A673 (cell line): ENCODE data around the gene FAS. TPM values are rescaled to one million over a fixed set of nuclear protein-coding genes. Genes with fewer than 3 reads are reported as not detected.

Experiments
- BruUV-seq: library from RNA; stranded (reverse); fragments of 400-500 nt; replicated peaks from 2 replicates; lab custom pipeline; 2021; lab: Mats Ljungman, UMichigan
- CTCF ChIA-PET: fragments of 300-600 bp; sonication (Branson Sonifier 250); formaldehyde crosslinking; loops from one replicate; lab custom pipeline; 2022; ENCODE audit warnings: antibody characterized with exemption; lab: Charles Lee
- POLR2A ChIA-PET: fragments of 300-600 bp; sonication (Branson Sonifier 250); formaldehyde crosslinking; loops from one replicate; lab custom pipeline; 2022; ENCODE audit warnings: antibody characterized with exemption; ENCODE audit not compliant: low non-redundant PET; lab: Charles Lee
- DNase-seq: peaks from one replicate; pipeline ENCODE4 v3.0.0-alpha.2; 2015; ENCODE audit warnings: low spot score
- H3K27ac ChIP-seq: fragments of 200-600 bp; sonication (generic); 2 replicates; pipeline ENCODE4 v1.5.1; 2016; ENCODE audit warnings: mixed run types, low read depth, mild to moderate bottlenecking, mixed read lengths, antibody characterized with exemption, low read length; ENCODE audit not compliant: poor library complexity, severe bottlenecking
- H3K27me3 ChIP-seq: fragments of 200-600 bp; sonication (generic); replicated peaks from 2 replicates; pipeline ENCODE4 v1.6.1; 2017; ENCODE audit warnings: mixed run types, low read depth, mild to moderate bottlenecking, mixed read lengths, antibody characterized with exemption, low read length; ENCODE audit not compliant: insufficient read depth, poor library complexity
- H3K36me3 ChIP-seq: fragments of 200-600 bp; sonication (generic); 2 replicates; pipeline ENCODE4 v1.6.1; 2016; ENCODE audit warnings: mixed run types, mild to moderate bottlenecking, mixed read lengths, antibody characterized with exemption, low read length; ENCODE audit not compliant: insufficient read depth, poor library complexity, severe bottlenecking
- H3K4me1 ChIP-seq: fragments of 200-600 bp; sonication (generic); 2 replicates; pipeline ENCODE4 v1.6.1; 2017; ENCODE audit warnings: mixed run types, mild to moderate bottlenecking, mixed read lengths, antibody characterized with exemption, low read length; ENCODE audit not compliant: insufficient read depth, poor library complexity, severe bottlenecking
- H3K4me3 ChIP-seq: fragments of 200-600 bp; sonication (generic); 2 replicates; pipeline ENCODE4 v1.5.1; 2016; ENCODE audit warnings: low read depth, mixed run types, mild to moderate bottlenecking, mixed read lengths, low read length; ENCODE audit not compliant: poor library complexity, severe bottlenecking
- H3K9me3 ChIP-seq: fragments of 200-600 bp; sonication (generic); 2 replicates; pipeline ENCODE4 v1.6.1; 2016; ENCODE audit warnings: mixed run types, low read depth, mild to moderate bottlenecking, mixed read lengths, antibody characterized with exemption, low read length; ENCODE audit not compliant: poor library complexity, severe bottlenecking
- EZH2 ChIP-seq: fragments of 200-600 bp; sonication (generic); IDR thresholded peaks from 2 replicates; pipeline ENCODE4 v1.6.1; 2017; ENCODE audit warnings: borderline replicate concordance, low read depth, mild to moderate bottlenecking, mixed read lengths, antibody characterized with exemption, low read length; ENCODE audit not compliant: poor library complexity, severe bottlenecking
- intact Hi-C: fragments of 100-400 bp; cut with micrococcal nuclease; formaldehyde crosslinking; loops from one replicate; pipeline ENCODE4 v1.10.0; 2022; ENCODE audit not compliant: unreplicated experiment
- total RNA-seq: library from RNA; stranded (reverse); gene quantifications from 2 replicates; pipeline ENCODE4 v1.2.3, GENCODE V29; 2021
- TF ChIP-seq, protein P1 (sequence below): fragments of 300-800, 200-600 bp; sonication (generic); conservative IDR thresholded peaks from 2 replicates; pipeline ENCODE4 v1.5.1; 2017; ENCODE audit warnings: low read depth, mild to moderate bottlenecking, antibody characterized with exemption, low read length, moderate library complexity, mixed read lengths

FAS gene
- total RNA-seq, 1 experiment from 2014 or later = 30.4 TPM

DNA sequence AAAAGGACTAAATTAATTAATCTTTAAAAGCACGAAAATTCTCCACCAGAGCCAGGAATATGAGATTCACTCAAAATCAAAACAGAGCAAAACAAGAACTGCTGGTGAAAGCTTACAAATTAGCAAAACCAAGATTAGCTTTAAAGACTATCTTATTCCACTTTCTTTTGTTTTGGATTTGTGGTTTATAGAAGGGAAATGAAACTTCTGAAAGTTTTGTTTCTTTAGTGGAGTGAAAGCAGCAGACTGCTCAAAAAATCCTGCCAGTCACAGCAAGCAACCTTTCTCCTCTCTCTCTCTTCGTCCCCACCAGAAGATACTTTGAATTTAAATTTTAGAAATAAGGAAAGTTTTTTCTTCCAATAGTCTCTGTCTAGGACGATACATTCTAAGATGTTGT, 45.8 kb upstream of the FAS start:
- H3K4me1 ChIP-seq = peaks cover 9% of the 10 kb centered on the region
- H3K4me3 ChIP-seq = no peak overlapping the region
- DNase-seq = no peak
- CTCF ChIA-PET = no interaction called here
- no peaks in the 10 kb centered on the region for H3K9me3 ChIP-seq
- intact Hi-C loops = no loop called here
- H3K27ac ChIP-seq = peak overlapping the region; percentile 25
- no TSS peak for BruUV-seq
- POLR2A ChIA-PET = no interaction called here
- peaks cover 19% of the 10 kb centered on the region for H3K36me3 ChIP-seq
- no peak for TF ChIP-seq EZH2
- TF ChIP-seq, protein P1, sequence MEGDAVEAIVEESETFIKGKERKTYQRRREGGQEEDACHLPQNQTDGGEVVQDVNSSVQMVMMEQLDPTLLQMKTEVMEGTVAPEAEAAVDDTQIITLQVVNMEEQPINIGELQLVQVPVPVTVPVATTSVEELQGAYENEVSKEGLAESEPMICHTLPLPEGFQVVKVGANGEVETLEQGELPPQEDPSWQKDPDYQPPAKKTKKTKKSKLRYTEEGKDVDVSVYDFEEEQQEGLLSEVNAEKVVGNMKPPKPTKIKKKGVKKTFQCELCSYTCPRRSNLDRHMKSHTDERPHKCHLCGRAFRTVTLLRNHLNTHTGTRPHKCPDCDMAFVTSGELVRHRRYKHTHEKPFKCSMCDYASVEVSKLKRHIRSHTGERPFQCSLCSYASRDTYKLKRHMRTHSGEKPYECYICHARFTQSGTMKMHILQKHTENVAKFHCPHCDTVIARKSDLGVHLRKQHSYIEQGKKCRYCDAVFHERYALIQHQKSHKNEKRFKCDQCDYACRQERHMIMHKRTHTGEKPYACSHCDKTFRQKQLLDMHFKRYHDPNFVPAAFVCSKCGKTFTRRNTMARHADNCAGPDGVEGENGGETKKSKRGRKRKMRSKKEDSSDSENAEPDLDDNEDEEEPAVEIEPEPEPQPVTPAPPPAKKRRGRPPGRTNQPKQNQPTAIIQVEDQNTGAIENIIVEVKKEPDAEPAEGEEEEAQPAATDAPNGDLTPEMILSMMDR = no peak
- H3K27me3 ChIP-seq = no peaks in the 10 kb centered on the region

DNA sequence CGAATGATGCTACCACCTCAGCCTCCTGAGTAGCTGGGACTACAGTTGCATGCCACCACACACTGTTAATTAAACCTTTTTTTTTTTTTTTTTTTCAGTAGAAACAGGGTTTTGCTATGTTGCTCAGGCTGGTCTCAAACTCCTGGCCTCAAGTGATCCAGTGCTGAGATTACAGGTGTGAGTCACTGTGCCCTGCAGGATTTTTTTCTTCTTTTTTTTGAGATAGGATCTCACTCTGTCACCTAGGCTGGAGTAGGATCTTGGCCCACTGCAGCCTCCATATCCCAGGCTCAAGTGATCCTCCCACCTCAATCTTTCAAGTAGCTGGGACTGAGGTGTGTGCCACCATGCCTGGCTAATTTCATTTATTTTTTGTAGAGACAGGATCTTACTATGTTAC, 44.4 kb upstream of the FAS start:
- BruUV-seq = no TSS peak
- intact Hi-C loops = no loop called here
- Histone ChIP-seq H3K36me3 (peaks cover 9% of the 10 kb centered on the region), H3K4me1 (peaks cover 23% of the 10 kb centered on the region), H3K9me3 (no peaks in the 10 kb centered on the region), H3K27me3 (no peaks in the 10 kb centered on the region), H3K4me3 (no peak overlapping the region), H3K27ac (no peak overlapping the region)
- DNase-seq = no peak
- no peak for TF ChIP-seq EZH2
- ChIA-PET CTCF (interaction anchor here (0.9 kb wide), 1 partner anchor 41 kb away, joined by 3 read pairs; no protein-coding TSS in a partner anchor), POLR2A (no interaction called here)

DNA sequence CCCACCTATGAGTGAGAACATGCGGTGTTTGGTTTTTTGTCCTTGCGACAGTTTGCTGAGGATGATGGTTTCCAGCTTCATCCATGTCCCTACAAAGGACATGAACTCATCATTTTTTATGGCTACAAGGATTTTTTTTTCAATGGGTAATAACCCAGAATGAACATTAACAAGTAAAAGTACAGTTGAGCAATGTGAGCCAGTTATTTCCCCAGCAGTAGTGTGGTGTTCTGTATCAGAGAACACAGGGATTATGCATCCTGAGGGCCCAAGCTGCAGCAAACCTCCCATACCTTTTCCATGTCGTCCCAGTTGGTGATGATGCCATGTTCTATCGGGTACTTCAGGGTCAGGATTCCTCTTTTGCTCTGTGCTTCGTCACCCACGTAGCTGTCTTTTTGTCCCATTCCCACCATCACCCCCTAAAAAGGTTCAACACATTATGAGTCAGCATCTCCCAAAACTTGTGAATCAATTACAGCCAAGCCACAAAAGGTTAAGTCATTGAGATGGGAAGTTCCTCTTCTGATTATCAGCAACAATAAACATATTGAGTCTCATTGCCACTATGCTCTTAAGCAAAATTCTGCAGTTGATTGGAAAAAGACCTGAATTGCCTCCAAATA, 43.5 kb upstream of the FAS start:
- intact Hi-C loops = no loop called here
- Histone ChIP-seq H3K27ac (no peak overlapping the region), H3K36me3 (peaks cover 3% of the 10 kb centered on the region), H3K4me3 (no peak overlapping the region), H3K4me1 (peaks cover 30% of the 10 kb centered on the region), H3K27me3 (no peaks in the 10 kb centered on the region), H3K9me3 (no peaks in the 10 kb centered on the region)
- CTCF ChIA-PET = no interaction called here
- TF ChIP-seq, protein P1 = no peak
- no peak for TF ChIP-seq EZH2
- POLR2A ChIA-PET = no interaction called here
- no TSS peak for BruUV-seq
- no peak for DNase-seq

DNA sequence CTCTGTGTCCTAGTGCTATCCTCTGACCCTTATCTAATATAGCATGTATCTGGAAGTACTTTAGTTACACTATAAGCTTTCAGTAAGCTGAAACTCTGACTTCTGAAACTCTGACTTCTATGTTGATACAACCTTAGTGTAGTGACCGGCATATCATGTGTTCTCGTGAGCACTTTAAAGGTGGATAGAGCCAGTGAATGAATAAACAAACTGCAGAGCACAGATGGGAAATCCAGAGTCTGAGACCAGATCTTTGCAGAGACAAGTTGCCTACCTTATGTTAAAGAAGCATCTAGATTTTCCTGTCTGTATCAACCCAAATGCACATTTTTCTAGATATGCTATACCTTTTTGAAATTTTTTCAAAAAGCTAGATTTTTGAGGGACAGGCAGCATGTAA, 41.5 kb upstream of the FAS start:
- Histone ChIP-seq H3K36me3 (no peaks in the 10 kb centered on the region), H3K27ac (peak overlapping the region; percentile 99), H3K4me1 (peaks cover 50% of the 10 kb centered on the region), H3K27me3 (no peaks in the 10 kb centered on the region), H3K9me3 (no peaks in the 10 kb centered on the region), H3K4me3 (no peak overlapping the region)
- TF ChIP-seq, protein P1 = no peak
- no peak for TF ChIP-seq EZH2
- intact Hi-C loops = no loop called here
- POLR2A ChIA-PET = no interaction called here
- no peak for DNase-seq
- BruUV-seq = no TSS peak
- CTCF ChIA-PET = no interaction called here
